ENCODE measurements around the gene SLC6A18.

GRCh38 chr5:1274471-1274870 lies 49.3 kb downstream of the SLC6A18 start:
- TF ChIP-seq CTCF (IDR thresholded peaks at IDR 0.05; ENCODE audit: insufficient read depth, low read length, poor library complexity, severe bottlenecking) (no peak), EZH2phosphoT487 (conservative IDR thresholded peaks at IDR 0.05; ENCODE audit: low read length) (no peak)

Data from SU-DHL-6 (cell line).